HG03342 (cell line): ENCODE measurements around the gene CFD.

Source experiments
- ATAC-seq: cut with Tn5 transposase; IDR thresholded peaks from one replicate; pipeline ENCODE4 v1.9.1; 2021; ENCODE audit warnings: mild to moderate bottlenecking, moderate library complexity; ENCODE audit not compliant: unreplicated experiment

CFD gene

GRCh38 chr19:903266-903797 is 43.9 kb downstream of the CFD start:
- ATAC-seq = no peak

GRCh38 chr19:904545-904944 is 45.1 kb downstream of the CFD start:
- no peak for ATAC-seq

DNA sequence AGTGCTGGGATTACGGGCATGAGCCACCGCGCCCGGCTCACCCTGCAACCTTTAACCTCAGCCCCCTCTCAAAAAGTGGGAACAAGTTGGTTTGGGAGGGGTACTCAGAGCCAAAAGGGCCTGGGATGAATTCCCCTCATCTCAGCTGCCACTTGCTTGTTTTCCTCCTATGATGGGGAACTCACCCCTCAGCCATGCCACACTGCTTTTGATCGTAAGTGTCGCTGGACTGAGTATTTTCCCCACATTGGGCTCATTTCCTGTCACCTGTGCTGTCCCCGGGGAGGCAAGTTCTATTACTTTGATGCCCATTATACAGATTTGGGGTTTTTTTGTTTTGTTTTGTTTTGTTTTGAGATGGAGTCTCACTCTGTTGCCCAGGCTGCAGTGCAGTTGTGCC is 47.0 kb downstream of the CFD start:
- no peak for ATAC-seq

GRCh38 chr19:907183-907853 is 47.9 kb downstream of the CFD start:
- ATAC-seq = no peak

DNA sequence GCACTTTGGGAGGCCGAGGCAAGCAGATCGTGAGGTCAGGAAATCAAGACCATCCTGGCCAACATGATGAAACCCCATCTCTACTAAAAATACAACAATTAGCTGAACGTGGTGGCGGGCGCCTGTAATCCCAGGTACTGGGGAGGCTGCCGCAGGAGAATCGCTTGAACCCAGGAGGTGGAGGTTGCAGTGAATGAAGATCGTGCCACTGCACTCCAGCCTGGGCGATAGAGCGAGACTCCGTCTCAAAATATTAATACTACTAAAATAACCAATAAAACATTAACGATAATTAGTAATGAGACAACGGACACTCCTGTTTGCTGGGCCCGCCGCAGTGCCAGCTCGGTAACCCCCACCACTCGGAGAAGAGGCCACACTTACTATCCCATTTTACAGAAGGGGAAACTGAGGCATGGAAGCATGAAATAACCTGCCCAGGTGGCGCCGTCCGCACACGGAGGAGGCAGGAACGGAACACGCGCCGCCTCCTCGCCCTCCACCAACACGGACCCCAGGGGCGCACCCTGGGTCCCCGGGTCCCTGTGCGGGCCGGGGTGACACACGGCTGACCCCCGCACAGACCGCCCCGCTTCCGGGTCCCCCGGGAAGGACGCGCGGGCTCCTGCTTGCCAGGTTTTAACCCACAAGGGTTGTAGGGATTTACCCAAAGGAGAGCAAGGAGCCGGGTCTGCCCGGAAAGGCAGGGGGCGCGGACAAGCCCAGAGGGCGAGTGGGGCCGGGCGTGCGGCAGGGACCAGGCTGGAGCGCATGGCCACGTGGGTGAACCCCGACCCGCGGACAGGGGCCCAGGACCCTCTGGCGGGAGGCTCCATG is 52.0 kb downstream of the CFD start:
- no peak for ATAC-seq

GRCh38 chr19:912181-913079 is 53.0 kb downstream of the CFD start:
- ATAC-seq = no peak
